ENCODE results near the gene KBTBD8. TPM values are rescaled to one million over a fixed set of nuclear protein-coding genes. Genes with fewer than 3 reads are reported as not detected.

KBTBD8 gene
- total and polyA plus RNA-seq, 9 of the 15 experiments (the other 6 are each of a cell fraction or from before 2014, with no cell fraction given) = 2.7 to 9.1 (median 5.6) TPM

GRCh38 chr3:66953934-66954445 is 44.1 kb upstream of the KBTBD8 start:
- H3K4me2 ChIP-seq (ENCODE audit: insufficient read depth, low read length) = no peak overlapping the region
- H3K36me3 ChIP-seq (ENCODE audit: control insufficient read depth, insufficient read depth, low read length) = no peaks in the 10 kb centered on the region
- FAIRE-seq = no peak
- H3K9me3 ChIP-seq (replicated peaks; ENCODE audit: control insufficient read depth, insufficient read depth, low read depth, low read length) = no peaks in the 10 kb centered on the region
- peaks cover 0 to 4% of the 10 kb centered on the region in 2 experiments; a peak in 3 of 5 replicates for H3K27me3 ChIP-seq (ENCODE audit: control insufficient read depth in 2 of 2, insufficient read depth in 2 of 2, low read length in 2 of 2)
- no peaks in the 10 kb centered on the region for H3K4me1 ChIP-seq (replicated peaks in 1 of 2; ENCODE audit: control insufficient read depth in 2 of 2, insufficient read depth in 2 of 2, low read length in 2 of 2)
- DNase-seq (ENCODE audit: extremely low read depth in 1 of 4, low spot score in 3 of 4) = no peak
- H4K20me1 ChIP-seq (replicated peaks; ENCODE audit: control insufficient read depth, insufficient read depth, low read length) = no peaks in the 10 kb centered on the region
- in situ Hi-C loops (cut with MboI) = no loop called here
- no peak overlapping the region for H3K9ac ChIP-seq (ENCODE audit: insufficient read depth in 1 of 2, low read depth in 2 of 2, low read length in 2 of 2)
- no peak overlapping the region for H2AFZ ChIP-seq (ENCODE audit: low read depth, low read length)
- intact Hi-C loops (cut with micrococcal nuclease) = no loop called here
- no peaks in the 10 kb centered on the region for H3K79me2 ChIP-seq (ENCODE audit: control insufficient read depth, insufficient read depth, low read length)
- ChIA-PET POLR2A (no interaction called here), CTCF (ENCODE audit: low intra/inter-chr PET ratio) (no interaction called here)
- no peaks in the 10 kb centered on the region for H3K9me1 ChIP-seq (ENCODE audit: control insufficient read depth, insufficient read depth, low read length)
- WGBS (ENCODE audit: insufficient coverage, low coverage, missing lambda C conversion rate) = 2% methylated on average over 4 of the region's 4 CpGs
- no peak for TF ChIP-seq POLR2H (tag; IDR thresholded peaks at IDR 0.05; ENCODE audit: low read depth)
- TF ChIP-seq RFX7 (CRISPR knock-in tag; IDR thresholded peaks at IDR 0.05) = no peak
- TF ChIP-seq ZNF57 (CRISPR knock-in tag; IDR thresholded peaks at IDR 0.05) = no peak
- TF ChIP-seq POLR3G (IDR thresholded peaks at IDR 0.05; ENCODE audit: extremely low read depth, insufficient read length, insufficient replicate concordance) = no peak
- no peak for TF ChIP-seq BACH1 (tag; IDR thresholded peaks at IDR 0.05)
- no peak for TF ChIP-seq ZNF589 (CRISPR knock-in tag; IDR thresholded peaks at IDR 0.05; ENCODE audit: low read depth)
- TF ChIP-seq ZNF668 (CRISPR knock-in tag; IDR thresholded peaks at IDR 0.05) = no peak
- TF ChIP-seq FOS (IDR thresholded peaks at IDR 0.05; ENCODE audit: extremely low read depth, insufficient read length) = no peak
- TF ChIP-seq TCF3 (CRISPR knock-in tag; IDR thresholded peaks at IDR 0.05) = no peak
- TF ChIP-seq ZNF311 (CRISPR knock-in tag; IDR thresholded peaks at IDR 0.05) = no peak
- no peak for TF ChIP-seq NFIX (CRISPR knock-in tag; IDR thresholded peaks at IDR 0.05; ENCODE audit: low read depth)
- no peak for TF ChIP-seq HSF4 (CRISPR knock-in tag; IDR thresholded peaks at IDR 0.05; ENCODE audit: borderline replicate concordance)
- TF ChIP-seq ZNF395 (CRISPR knock-in tag; IDR thresholded peaks at IDR 0.05) = no peak
- no peak for TF ChIP-seq BCOR (IDR thresholded peaks at IDR 0.05)
- TF ChIP-seq MAFK (IDR thresholded peaks at IDR 0.05; ENCODE audit: low read length) = no peak
- TF ChIP-seq, protein P1, sequence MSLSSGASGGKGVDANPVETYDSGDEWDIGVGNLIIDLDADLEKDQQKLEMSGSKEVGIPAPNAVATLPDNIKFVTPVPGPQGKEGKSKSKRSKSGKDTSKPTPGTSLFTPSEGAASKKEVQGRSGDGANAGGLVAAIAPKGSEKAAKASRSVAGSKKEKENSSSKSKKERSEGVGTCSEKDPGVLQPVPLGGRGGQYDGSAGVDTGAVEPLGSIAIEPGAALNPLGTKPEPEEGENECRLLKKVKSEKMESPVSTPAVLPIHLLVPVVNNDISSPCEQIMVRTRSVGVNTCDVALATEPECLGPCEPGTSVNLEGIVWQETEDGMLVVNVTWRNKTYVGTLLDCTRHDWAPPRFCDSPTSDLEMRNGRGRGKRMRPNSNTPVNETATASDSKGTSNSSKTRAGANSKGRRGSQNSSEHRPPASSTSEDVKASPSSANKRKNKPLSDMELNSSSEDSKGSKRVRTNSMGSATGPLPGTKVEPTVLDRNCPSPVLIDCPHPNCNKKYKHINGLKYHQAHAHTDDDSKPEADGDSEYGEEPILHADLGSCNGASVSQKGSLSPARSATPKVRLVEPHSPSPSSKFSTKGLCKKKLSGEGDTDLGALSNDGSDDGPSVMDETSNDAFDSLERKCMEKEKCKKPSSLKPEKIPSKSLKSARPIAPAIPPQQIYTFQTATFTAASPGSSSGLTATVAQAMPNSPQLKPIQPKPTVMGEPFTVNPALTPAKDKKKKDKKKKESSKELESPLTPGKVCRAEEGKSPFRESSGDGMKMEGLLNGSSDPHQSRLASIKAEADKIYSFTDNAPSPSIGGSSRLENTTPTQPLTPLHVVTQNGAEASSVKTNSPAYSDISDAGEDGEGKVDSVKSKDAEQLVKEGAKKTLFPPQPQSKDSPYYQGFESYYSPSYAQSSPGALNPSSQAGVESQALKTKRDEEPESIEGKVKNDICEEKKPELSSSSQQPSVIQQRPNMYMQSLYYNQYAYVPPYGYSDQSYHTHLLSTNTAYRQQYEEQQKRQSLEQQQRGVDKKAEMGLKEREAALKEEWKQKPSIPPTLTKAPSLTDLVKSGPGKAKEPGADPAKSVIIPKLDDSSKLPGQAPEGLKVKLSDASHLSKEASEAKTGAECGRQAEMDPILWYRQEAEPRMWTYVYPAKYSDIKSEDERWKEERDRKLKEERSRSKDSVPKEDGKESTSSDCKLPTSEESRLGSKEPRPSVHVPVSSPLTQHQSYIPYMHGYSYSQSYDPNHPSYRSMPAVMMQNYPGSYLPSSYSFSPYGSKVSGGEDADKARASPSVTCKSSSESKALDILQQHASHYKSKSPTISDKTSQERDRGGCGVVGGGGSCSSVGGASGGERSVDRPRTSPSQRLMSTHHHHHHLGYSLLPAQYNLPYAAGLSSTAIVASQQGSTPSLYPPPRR (CRISPR knock-in tag; IDR thresholded peaks at IDR 0.05; ENCODE audit: borderline replicate concordance) = no peak
- no peak for TF ChIP-seq ZNF253 (CRISPR knock-in tag; conservative IDR thresholded peaks at IDR 0.05)
- TF ChIP-seq ZNF717 (CRISPR knock-in tag; IDR thresholded peaks at IDR 0.05) = no peak
- no peak overlapping the region for H3K4me3 ChIP-seq
- ATAC-seq = no peak
- no peak overlapping the region for H3K27ac ChIP-seq (ENCODE audit: extremely low read depth, low read depth, low read length)
- BruUV-seq (replicated peaks) = no TSS peak
